ENCODE measurements around the gene NMUR1. TPM values are rescaled to one million over a fixed set of nuclear protein-coding genes. Genes with fewer than 3 reads are reported as not detected.
A peak's percentile ranks its signal among the peaks of the same experiment; 100 is the strongest.

Gene NMUR1
- polyA plus RNA-seq, 2 of the 4 experiments (the other 2 are of a cell fraction) = not detected

DNA sequence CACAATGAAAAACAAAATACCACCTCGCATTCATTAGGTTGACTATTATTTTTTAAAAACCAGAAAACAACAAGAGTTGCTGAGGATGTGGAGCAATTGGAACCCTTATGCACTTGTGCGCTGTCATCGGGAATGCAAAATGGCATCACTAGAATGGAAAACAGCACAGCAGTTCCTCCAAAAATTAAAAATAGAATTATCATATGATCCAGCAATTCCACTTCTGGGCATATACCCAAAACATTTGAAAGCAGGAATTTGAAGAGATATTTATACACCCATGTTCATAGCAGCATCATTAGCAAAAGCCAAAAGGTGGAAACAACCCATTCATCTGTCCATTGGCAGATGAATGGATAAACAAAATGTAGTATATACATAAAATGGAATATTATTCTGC lies 11.9 kb upstream of the NMUR1 start:
- FAIRE-seq (no peak), DNase-seq (ENCODE audit: low read depth in 1 of 2, low spot score in 1 of 2) (no peak), ATAC-seq (no peak)
- TF ChIP-seq BHLHE40 (IDR thresholded peaks at IDR 0.05; ENCODE audit: low read depth, low read length) (no peak), SREBF2 (IDR thresholded peaks at IDR 0.05) (no peak), CHD2 (IDR thresholded peaks at IDR 0.05; ENCODE audit: low read length, partially characterized antibody) (no peak), MAFK (IDR thresholded peaks at IDR 0.05; ENCODE audit: partially characterized antibody) (no peak), CEBPB (IDR thresholded peaks at IDR 0.05) (no peak)
- TF ChIP-seq, protein P1, sequence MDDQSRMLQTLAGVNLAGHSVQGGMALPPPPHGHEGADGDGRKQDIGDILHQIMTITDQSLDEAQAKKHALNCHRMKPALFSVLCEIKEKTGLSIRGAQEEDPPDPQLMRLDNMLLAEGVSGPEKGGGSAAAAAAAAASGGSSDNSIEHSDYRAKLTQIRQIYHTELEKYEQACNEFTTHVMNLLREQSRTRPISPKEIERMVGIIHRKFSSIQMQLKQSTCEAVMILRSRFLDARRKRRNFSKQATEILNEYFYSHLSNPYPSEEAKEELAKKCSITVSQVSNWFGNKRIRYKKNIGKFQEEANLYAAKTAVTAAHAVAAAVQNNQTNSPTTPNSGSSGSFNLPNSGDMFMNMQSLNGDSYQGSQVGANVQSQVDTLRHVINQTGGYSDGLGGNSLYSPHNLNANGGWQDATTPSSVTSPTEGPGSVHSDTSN (IDR thresholded peaks at IDR 0.05) = no peak
- H3K27ac ChIP-seq = no peak overlapping the region
- POLR2A ChIA-PET = no interaction called here
- H3K4me2 ChIP-seq = no peak overlapping the region
- H3K4me1 ChIP-seq = no peaks in the 10 kb centered on the region
- WGBS (ENCODE audit: missing lambda C conversion rate) = 80% methylated on average over 3 of the region's 3 CpGs
- CTCF ChIA-PET = interaction anchor here (1.0 to 1.4 kb wide), 2 partner anchors 16 to 58 kb away, joined by 3 to 7 read pairs; no protein-coding TSS in a partner anchor
- H3K4me3 ChIP-seq = no peak overlapping the region
- H3K9me3 ChIP-seq = peaks cover 14% of the 10 kb centered on the region

DNA sequence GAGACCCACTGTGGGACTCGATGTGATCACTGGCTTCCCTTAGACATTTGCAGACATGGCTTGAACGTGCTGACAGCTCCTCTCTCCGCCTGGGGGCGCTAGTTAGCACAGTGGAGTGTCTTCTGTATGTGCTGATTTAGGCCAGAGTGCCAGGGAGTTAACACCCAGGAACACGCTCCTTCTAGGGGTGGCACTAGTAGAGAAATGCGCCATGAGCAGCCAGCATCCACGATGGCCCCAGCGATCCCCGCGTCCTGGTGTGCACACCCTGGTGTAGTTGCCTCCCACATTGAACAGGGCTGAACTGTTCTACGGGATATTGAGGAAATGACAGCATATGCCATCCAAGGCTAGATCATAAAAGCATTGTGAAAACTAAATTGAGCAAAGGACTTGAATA lies 11.4 kb upstream of the NMUR1 start:
- Histone ChIP-seq H3K9me3 (peaks cover 14% of the 10 kb centered on the region), H3K4me2 (no peak overlapping the region), H3K4me3 (no peak overlapping the region), H3K27ac (no peak overlapping the region), H3K4me1 (no peaks in the 10 kb centered on the region)
- no peak for FAIRE-seq
- ChIA-PET CTCF (interaction anchor here (0.6 kb wide), 1 partner anchor 16 kb away, joined by 5 read pairs; no protein-coding TSS in a partner anchor), POLR2A (no interaction called here)
- DNase-seq (ENCODE audit: low read depth in 1 of 2, low spot score in 1 of 2) = peak in 1 of 2 experiments; percentile 40
- 51% methylated on average over 11 of the region's 11 CpGs for WGBS (ENCODE audit: missing lambda C conversion rate)
- ATAC-seq = peak in 1 of 2 experiments; percentile 63; a peak in 3 of 6 replicates
- TF ChIP-seq MAX (IDR thresholded peaks at IDR 0.05) = no peak
- no peak for TF ChIP-seq CBX8 (IDR thresholded peaks at IDR 0.05)
- TF ChIP-seq MAZ (IDR thresholded peaks at IDR 0.05; ENCODE audit: borderline replicate concordance, low read depth, low read length) = no peak
- no peak for TF ChIP-seq ATOH8 (CRISPR knock-in tag; IDR thresholded peaks at IDR 0.05; ENCODE audit: low read depth)
- TF ChIP-seq CHD4 (IDR thresholded peaks at IDR 0.05; ENCODE audit: borderline replicate concordance) = no peak
- no peak for TF ChIP-seq BCL3 (IDR thresholded peaks at IDR 0.05)
- no peak for TF ChIP-seq RNF2 (IDR thresholded peaks at IDR 0.05; ENCODE audit: borderline replicate concordance, low read depth)
- TF ChIP-seq POLR2AphosphoS2 (conservative IDR thresholded peaks at IDR 0.05; ENCODE audit: low read length) = no peak
- no peak for TF ChIP-seq FOXS1 (CRISPR knock-in tag; IDR thresholded peaks at IDR 0.05)
- no peak for TF ChIP-seq KDM1A (IDR thresholded peaks at IDR 0.05; ENCODE audit: low read depth)
- TF ChIP-seq GATA3 (IDR thresholded peaks at IDR 0.05; ENCODE audit: borderline replicate concordance) = no peak
- no peak for TF ChIP-seq CEBPB (IDR thresholded peaks at IDR 0.05)
- TF ChIP-seq POLR2A (IDR thresholded peaks at IDR 0.05; ENCODE audit: low read length) = no peak
- no peak for TF ChIP-seq MYC (IDR thresholded peaks at IDR 0.05; ENCODE audit: borderline replicate concordance, low read length)
- no peak for TF ChIP-seq RARB (CRISPR knock-in tag; IDR thresholded peaks at IDR 0.05)
- TF ChIP-seq BHLHE40 (IDR thresholded peaks at IDR 0.05; ENCODE audit: low read depth, low read length) = no peak
- TF ChIP-seq, protein P2, sequence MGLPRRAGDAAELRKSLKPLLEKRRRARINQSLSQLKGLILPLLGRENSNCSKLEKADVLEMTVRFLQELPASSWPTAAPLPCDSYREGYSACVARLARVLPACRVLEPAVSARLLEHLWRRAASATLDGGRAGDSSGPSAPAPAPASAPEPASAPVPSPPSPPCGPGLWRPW (IDR thresholded peaks at IDR 0.05) = no peak
- TF ChIP-seq KDM5A (IDR thresholded peaks at IDR 0.05) = no peak

- WGBS (ENCODE audit: missing lambda C conversion rate) = 68% methylated on average over 4 of the region's 4 CpGs
- CTCF ChIA-PET = interaction anchor here (1.0 to 1.5 kb wide), 9 partner anchors 9 to 62 kb away, joined by 3 to 7 read pairs (median 5); partner anchors contain the start of gene NMUR1
- H3K4me2 ChIP-seq = no peak overlapping the region
- peaks cover 14% of the 10 kb centered on the region for H3K9me3 ChIP-seq
- no peak overlapping the region for H3K4me3 ChIP-seq
- no peaks in the 10 kb centered on the region for H3K4me1 ChIP-seq
- FAIRE-seq = no peak
- POLR2A ChIA-PET = no interaction called here
- no peak for ATAC-seq
- no peak for DNase-seq (ENCODE audit: low read depth in 1 of 2, low spot score in 1 of 2)
- no peak overlapping the region for H3K27ac ChIP-seq
- TF ChIP-seq ELK1 (IDR thresholded peaks at IDR 0.05; ENCODE audit: low read depth, low read length) = no peak
- TF ChIP-seq TFCP2L1 (CRISPR knock-in tag; IDR thresholded peaks at IDR 0.05) = no peak
- no peak for TF ChIP-seq E2F6 (IDR thresholded peaks at IDR 0.05; ENCODE audit: borderline replicate concordance, low read depth)
- no peak for TF ChIP-seq RNF2 (IDR thresholded peaks at IDR 0.05; ENCODE audit: borderline replicate concordance, low read depth)
- TF ChIP-seq EP300 (IDR thresholded peaks at IDR 0.05) = no peak
- no peak for TF ChIP-seq TP53 (CRISPR knock-in tag; IDR thresholded peaks at IDR 0.05)
- TF ChIP-seq ZNF302 (CRISPR knock-in tag; IDR thresholded peaks at IDR 0.05) = no peak
- TF ChIP-seq CBX8 (IDR thresholded peaks at IDR 0.05) = no peak
- no peak for TF ChIP-seq MAX (IDR thresholded peaks at IDR 0.05)
- no peak for TF ChIP-seq JUNB (IDR thresholded peaks at IDR 0.05)
- no peak for TF ChIP-seq FOXS1 (CRISPR knock-in tag; IDR thresholded peaks at IDR 0.05)
- TF ChIP-seq KDM5A (IDR thresholded peaks at IDR 0.05) = no peak
- TF ChIP-seq HOXA7 (CRISPR knock-in tag; IDR thresholded peaks at IDR 0.05) = no peak
- no peak for TF ChIP-seq POLR2A (IDR thresholded peaks at IDR 0.05; ENCODE audit: low read length)
- TF ChIP-seq ZC3H11A (IDR thresholded peaks at IDR 0.05) = no peak
Observed at GRCh38 chr2:231539991-231540390, 9.7 kb upstream of the NMUR1 start.

All from A549 (cell line).